ENCODE results near the gene SH3RF3.

Gene SH3RF3

GRCh38 chr2:109476641-109477441 is 347.8 kb downstream of the SH3RF3 start:
- no peak for DNase-seq (ENCODE audit: low read depth)

- DNase-seq (ENCODE audit: low read depth): no peak
Observed at GRCh38 chr2:109478906-109479493, 350.0 kb downstream of the SH3RF3 start.

- no peak for DNase-seq (ENCODE audit: low read depth)
Observed at GRCh38 chr2:109479804-109480203, 350.8 kb downstream of the SH3RF3 start.

GRCh38 chr2:109480486-109481195 is 351.6 kb downstream of the SH3RF3 start:
- DNase-seq (ENCODE audit: low read depth): no peak

GRCh38 chr2:109481196-109481555 is 352.2 kb downstream of the SH3RF3 start:
- DNase-seq (ENCODE audit: low read depth): no peak

- DNase-seq (ENCODE audit: low read depth): no peak
Observed at GRCh38 chr2:109481599-109481998, 352.6 kb downstream of the SH3RF3 start.

GRCh38 chr2:109482361-109482861 is 353.4 kb downstream of the SH3RF3 start:
- no peak for DNase-seq (ENCODE audit: low read depth)

- DNase-seq (ENCODE audit: low read depth): no peak
Observed at GRCh38 chr2:109486711-109487535, 357.9 kb downstream of the SH3RF3 start.

- DNase-seq (ENCODE audit: low read depth): no peak
Observed at GRCh38 chr2:109487536-109487869, 358.5 kb downstream of the SH3RF3 start.

GRCh38 chr2:109487871-109488655 is 359.1 kb downstream of the SH3RF3 start:
- no peak for DNase-seq (ENCODE audit: low read depth)

- no peak for DNase-seq (ENCODE audit: low read depth)
Observed at GRCh38 chr2:109489296-109489695, 360.3 kb downstream of the SH3RF3 start.

- no peak for DNase-seq (ENCODE audit: low read depth)
Observed at GRCh38 chr2:109493176-109493935, 364.4 kb downstream of the SH3RF3 start.

- DNase-seq (ENCODE audit: low read depth): no peak
Observed at GRCh38 chr2:109494351-109494750, 365.3 kb downstream of the SH3RF3 start.

GRCh38 chr2:109497463-109497862 is 368.5 kb downstream of the SH3RF3 start:
- no peak for DNase-seq (ENCODE audit: low read depth)

GRCh38 chr2:109497911-109498870 is 369.2 kb downstream of the SH3RF3 start:
- no peak for DNase-seq (ENCODE audit: low read depth)

- DNase-seq (ENCODE audit: low read depth): no peak
Observed at GRCh38 chr2:109498906-109499305, 369.9 kb downstream of the SH3RF3 start.

GRCh38 chr2:109499566-109499965 is 370.6 kb downstream of the SH3RF3 start:
- DNase-seq (ENCODE audit: low read depth): no peak

GRCh38 chr2:109500910-109501309 is 371.9 kb downstream of the SH3RF3 start:
- DNase-seq (ENCODE audit: low read depth): no peak

- DNase-seq (ENCODE audit: low read depth): no peak
Observed at GRCh38 chr2:109501461-109501860, 372.5 kb downstream of the SH3RF3 start.

Data from activated T-cell treated with anti-CD3 and anti-CD28 coated beads for 24 hours (primary cell).